Measurements from ENCODE around the gene ARSA.

DNA sequence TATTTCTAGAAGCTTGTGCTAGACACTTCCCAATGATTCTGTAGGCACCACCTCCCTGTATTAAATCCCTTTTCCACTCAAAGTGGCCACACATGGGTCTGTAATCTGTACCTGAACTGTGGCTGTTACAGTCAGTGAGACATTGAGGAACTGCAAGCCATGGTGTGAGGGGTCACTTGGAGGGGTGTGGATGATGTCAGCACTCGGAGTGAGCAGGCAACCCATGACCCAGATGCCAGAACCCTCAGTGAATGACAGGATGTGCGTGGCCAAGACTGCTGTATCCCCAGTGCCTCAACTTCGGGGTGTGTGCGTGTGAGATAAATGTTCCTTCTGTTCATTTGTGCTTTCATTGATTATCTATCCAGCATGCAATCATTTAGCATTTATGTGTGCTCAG, 30.0 kb upstream of the ARSA start:
- TF ChIP-seq EZH2phosphoT487 (IDR thresholded peaks at IDR 0.05; ENCODE audit: borderline replicate concordance, low read depth) (no peak), POLR2AphosphoS5 (IDR thresholded peaks at IDR 0.05; ENCODE audit: low read depth, low read length) (no peak), NFIC (IDR thresholded peaks at IDR 0.05; ENCODE audit: borderline replicate concordance) (no peak), TAF1 (IDR thresholded peaks at IDR 0.05; ENCODE audit: borderline replicate concordance, low read depth, low read length) (no peak), CHD2 (IDR thresholded peaks at IDR 0.05; ENCODE audit: low read length, partially characterized antibody) (no peak), SIN3A (IDR thresholded peaks at IDR 0.05; ENCODE audit: borderline replicate concordance, low read depth, low read length) (no peak), FOXJ3 (CRISPR knock-in tag; IDR thresholded peaks at IDR 0.05) (no peak), EP300 (IDR thresholded peaks at IDR 0.05; ENCODE audit: borderline replicate concordance in 1 of 2, low read depth in 1 of 2, low read length in 1 of 2) (no peak)
- TF ChIP-seq, protein P1, sequence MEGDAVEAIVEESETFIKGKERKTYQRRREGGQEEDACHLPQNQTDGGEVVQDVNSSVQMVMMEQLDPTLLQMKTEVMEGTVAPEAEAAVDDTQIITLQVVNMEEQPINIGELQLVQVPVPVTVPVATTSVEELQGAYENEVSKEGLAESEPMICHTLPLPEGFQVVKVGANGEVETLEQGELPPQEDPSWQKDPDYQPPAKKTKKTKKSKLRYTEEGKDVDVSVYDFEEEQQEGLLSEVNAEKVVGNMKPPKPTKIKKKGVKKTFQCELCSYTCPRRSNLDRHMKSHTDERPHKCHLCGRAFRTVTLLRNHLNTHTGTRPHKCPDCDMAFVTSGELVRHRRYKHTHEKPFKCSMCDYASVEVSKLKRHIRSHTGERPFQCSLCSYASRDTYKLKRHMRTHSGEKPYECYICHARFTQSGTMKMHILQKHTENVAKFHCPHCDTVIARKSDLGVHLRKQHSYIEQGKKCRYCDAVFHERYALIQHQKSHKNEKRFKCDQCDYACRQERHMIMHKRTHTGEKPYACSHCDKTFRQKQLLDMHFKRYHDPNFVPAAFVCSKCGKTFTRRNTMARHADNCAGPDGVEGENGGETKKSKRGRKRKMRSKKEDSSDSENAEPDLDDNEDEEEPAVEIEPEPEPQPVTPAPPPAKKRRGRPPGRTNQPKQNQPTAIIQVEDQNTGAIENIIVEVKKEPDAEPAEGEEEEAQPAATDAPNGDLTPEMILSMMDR (IDR thresholded peaks at IDR 0.05): no peak
- TF ChIP-seq, protein P2, sequence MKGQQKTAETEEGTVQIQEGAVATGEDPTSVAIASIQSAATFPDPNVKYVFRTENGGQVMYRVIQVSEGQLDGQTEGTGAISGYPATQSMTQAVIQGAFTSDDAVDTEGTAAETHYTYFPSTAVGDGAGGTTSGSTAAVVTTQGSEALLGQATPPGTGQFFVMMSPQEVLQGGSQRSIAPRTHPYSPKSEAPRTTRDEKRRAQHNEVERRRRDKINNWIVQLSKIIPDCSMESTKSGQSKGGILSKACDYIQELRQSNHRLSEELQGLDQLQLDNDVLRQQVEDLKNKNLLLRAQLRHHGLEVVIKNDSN (IDR thresholded peaks at IDR 0.05; ENCODE audit: borderline replicate concordance, low read depth): no peak
- TF ChIP-seq, protein P3, sequence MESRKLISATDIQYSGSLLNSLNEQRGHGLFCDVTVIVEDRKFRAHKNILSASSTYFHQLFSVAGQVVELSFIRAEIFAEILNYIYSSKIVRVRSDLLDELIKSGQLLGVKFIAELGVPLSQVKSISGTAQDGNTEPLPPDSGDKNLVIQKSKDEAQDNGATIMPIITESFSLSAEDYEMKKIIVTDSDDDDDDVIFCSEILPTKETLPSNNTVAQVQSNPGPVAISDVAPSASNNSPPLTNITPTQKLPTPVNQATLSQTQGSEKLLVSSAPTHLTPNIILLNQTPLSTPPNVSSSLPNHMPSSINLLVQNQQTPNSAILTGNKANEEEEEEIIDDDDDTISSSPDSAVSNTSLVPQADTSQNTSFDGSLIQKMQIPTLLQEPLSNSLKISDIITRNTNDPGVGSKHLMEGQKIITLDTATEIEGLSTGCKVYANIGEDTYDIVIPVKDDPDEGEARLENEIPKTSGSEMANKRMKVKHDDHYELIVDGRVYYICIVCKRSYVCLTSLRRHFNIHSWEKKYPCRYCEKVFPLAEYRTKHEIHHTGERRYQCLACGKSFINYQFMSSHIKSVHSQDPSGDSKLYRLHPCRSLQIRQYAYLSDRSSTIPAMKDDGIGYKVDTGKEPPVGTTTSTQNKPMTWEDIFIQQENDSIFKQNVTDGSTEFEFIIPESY (IDR thresholded peaks at IDR 0.05; ENCODE audit: borderline replicate concordance, low read depth): no peak
- TF ChIP-seq, protein P4, sequence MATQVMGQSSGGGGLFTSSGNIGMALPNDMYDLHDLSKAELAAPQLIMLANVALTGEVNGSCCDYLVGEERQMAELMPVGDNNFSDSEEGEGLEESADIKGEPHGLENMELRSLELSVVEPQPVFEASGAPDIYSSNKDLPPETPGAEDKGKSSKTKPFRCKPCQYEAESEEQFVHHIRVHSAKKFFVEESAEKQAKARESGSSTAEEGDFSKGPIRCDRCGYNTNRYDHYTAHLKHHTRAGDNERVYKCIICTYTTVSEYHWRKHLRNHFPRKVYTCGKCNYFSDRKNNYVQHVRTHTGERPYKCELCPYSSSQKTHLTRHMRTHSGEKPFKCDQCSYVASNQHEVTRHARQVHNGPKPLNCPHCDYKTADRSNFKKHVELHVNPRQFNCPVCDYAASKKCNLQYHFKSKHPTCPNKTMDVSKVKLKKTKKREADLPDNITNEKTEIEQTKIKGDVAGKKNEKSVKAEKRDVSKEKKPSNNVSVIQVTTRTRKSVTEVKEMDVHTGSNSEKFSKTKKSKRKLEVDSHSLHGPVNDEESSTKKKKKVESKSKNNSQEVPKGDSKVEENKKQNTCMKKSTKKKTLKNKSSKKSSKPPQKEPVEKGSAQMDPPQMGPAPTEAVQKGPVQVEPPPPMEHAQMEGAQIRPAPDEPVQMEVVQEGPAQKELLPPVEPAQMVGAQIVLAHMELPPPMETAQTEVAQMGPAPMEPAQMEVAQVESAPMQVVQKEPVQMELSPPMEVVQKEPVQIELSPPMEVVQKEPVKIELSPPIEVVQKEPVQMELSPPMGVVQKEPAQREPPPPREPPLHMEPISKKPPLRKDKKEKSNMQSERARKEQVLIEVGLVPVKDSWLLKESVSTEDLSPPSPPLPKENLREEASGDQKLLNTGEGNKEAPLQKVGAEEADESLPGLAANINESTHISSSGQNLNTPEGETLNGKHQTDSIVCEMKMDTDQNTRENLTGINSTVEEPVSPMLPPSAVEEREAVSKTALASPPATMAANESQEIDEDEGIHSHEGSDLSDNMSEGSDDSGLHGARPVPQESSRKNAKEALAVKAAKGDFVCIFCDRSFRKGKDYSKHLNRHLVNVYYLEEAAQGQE (IDR thresholded peaks at IDR 0.05; ENCODE audit: low read depth, low read length): no peak
- TF ChIP-seq, protein P5, sequence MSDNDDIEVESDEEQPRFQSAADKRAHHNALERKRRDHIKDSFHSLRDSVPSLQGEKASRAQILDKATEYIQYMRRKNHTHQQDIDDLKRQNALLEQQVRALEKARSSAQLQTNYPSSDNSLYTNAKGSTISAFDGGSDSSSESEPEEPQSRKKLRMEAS (IDR thresholded peaks at IDR 0.05; ENCODE audit: low read depth): no peak
- TF ChIP-seq, protein P6, sequence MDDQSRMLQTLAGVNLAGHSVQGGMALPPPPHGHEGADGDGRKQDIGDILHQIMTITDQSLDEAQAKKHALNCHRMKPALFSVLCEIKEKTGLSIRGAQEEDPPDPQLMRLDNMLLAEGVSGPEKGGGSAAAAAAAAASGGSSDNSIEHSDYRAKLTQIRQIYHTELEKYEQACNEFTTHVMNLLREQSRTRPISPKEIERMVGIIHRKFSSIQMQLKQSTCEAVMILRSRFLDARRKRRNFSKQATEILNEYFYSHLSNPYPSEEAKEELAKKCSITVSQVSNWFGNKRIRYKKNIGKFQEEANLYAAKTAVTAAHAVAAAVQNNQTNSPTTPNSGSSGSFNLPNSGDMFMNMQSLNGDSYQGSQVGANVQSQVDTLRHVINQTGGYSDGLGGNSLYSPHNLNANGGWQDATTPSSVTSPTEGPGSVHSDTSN (IDR thresholded peaks at IDR 0.05): no peak
